IMR-90 (cell line): ENCODE data around the gene RIMBP2. TPM values are rescaled to one million over a fixed set of nuclear protein-coding genes. Genes with fewer than 3 reads are reported as not detected.

Experiments used
- ATAC-seq: fragments of 200-7000 bp; cut with Tn5 transposase; 2 replicates; pipeline ENCODE4 v1.9.1; 2020; ENCODE audit warnings: low read depth, mild to moderate bottlenecking, moderate library complexity
- BruUV-seq: library from RNA; stranded (reverse); fragments of 400-500 nt; replicated peaks from 2 replicates; lab custom pipeline; 2021; lab: Mats Ljungman, UMichigan
- CTCF ChIA-PET: fragments of 300-600 bp; formaldehyde crosslinking; extraction: SDS; loops from one replicate; lab custom pipeline; 2021; ENCODE audit warnings: antibody characterized with exemption; lab: Yijun Ruan, JAX
- POLR2A ChIA-PET: fragments of 300-600 bp; sonication (Branson Sonifier 250); formaldehyde crosslinking; loops from one replicate; lab custom pipeline; 2022; ENCODE audit warnings: antibody characterized with exemption; ENCODE audit not compliant: unreplicated experiment; lab: Charles Lee
- DNase-seq: peaks from one replicate; pipeline ENCODE4 v3.0.0; 2013
- H2AFZ ChIP-seq: replicated peaks from 2 replicates; pipeline ENCODE3; 2013; ENCODE audit warnings: low read length, mild to moderate bottlenecking; ENCODE audit not compliant: poor library complexity
- H2AK5ac ChIP-seq: 2 replicates; pipeline ENCODE4 v1.6.1; 2013; ENCODE audit warnings: low read depth, low read length, inconsistent platforms
- H2AK9ac ChIP-seq: replicated peaks from 2 replicates; pipeline ENCODE3; 2013; ENCODE audit warnings: mild to moderate bottlenecking, low read depth, low read length, moderate library complexity; ENCODE audit not compliant: poor library complexity
- H2BK120ac ChIP-seq: 2 replicates; pipeline ENCODE4 v1.6.1; 2013; ENCODE audit warnings: low read depth, low read length, inconsistent platforms
- H2BK15ac ChIP-seq: 3 replicates; pipeline ENCODE4 v1.6.1; 2013; ENCODE audit warnings: low read depth, low read length, inconsistent platforms
- H2BK20ac ChIP-seq: 2 replicates; pipeline ENCODE4 v1.6.1; 2013; ENCODE audit warnings: low read depth, mild to moderate bottlenecking, inconsistent platforms, low read length, moderate library complexity
- H2BK5ac ChIP-seq: 2 replicates; pipeline ENCODE4 v1.6.1; 2013; ENCODE audit warnings: mild to moderate bottlenecking, low read depth, low read length, inconsistent platforms; ENCODE audit not compliant: poor library complexity, severe bottlenecking
- H3K14ac ChIP-seq: replicated peaks from 2 replicates; pipeline ENCODE4 v1.6.1; 2013; ENCODE audit warnings: low read depth, low read length, inconsistent platforms
- H3K18ac ChIP-seq: 2 replicates; pipeline ENCODE4 v1.6.1; 2013; ENCODE audit warnings: low read depth, low read length, control low read depth
- H3K23ac ChIP-seq: 2 replicates; pipeline ENCODE4 v1.6.1; 2013; ENCODE audit warnings: low read depth, low read length, inconsistent platforms
- H3K27ac ChIP-seq: 2 replicates; pipeline ENCODE4 v1.5.1; 2013; ENCODE audit warnings: mild to moderate bottlenecking, control low read depth, low read length; ENCODE audit not compliant: insufficient read depth
- H3K27me3 ChIP-seq: 2 replicates; pipeline ENCODE4 v1.6.1; 2013; ENCODE audit warnings: low read length; ENCODE audit not compliant: control insufficient read depth, insufficient read depth
- H3K36me3 ChIP-seq: 2 replicates; pipeline ENCODE4 v1.6.1; 2013; ENCODE audit warnings: low read length, mixed read lengths; ENCODE audit not compliant: control insufficient read depth, insufficient read depth
- H3K4ac ChIP-seq: 2 replicates; pipeline ENCODE4 v1.6.1; 2013; ENCODE audit warnings: low read depth, low read length, inconsistent platforms
- H3K4me1 ChIP-seq: 2 replicates; pipeline ENCODE4 v1.6.1; 2013; ENCODE audit warnings: low read length, mixed read lengths; ENCODE audit not compliant: control insufficient read depth, insufficient read depth
- H3K4me2 ChIP-seq: 2 replicates; pipeline ENCODE4 v1.6.1; 2013; ENCODE audit warnings: low read depth, mild to moderate bottlenecking, control low read depth, low read length, moderate library complexity
- H3K4me3 ChIP-seq: 2 replicates; pipeline ENCODE4 v1.5.1; 2013; ENCODE audit warnings: low read depth, mild to moderate bottlenecking, control low read depth, low read length, moderate library complexity; ENCODE audit not compliant: insufficient read depth
- H3K56ac ChIP-seq: 2 replicates; pipeline ENCODE4 v1.6.1; 2013; ENCODE audit warnings: low read length, inconsistent platforms; ENCODE audit not compliant: insufficient read depth; ENCODE audit errors: extremely low read depth
- H3K79me1 ChIP-seq, 2 experiments: 2 replicates each; pipeline ENCODE4 v1.6.1; 2013; ENCODE audit warnings: low read length in 2 of 2, inconsistent platforms in 1 of 2, low read depth in 1 of 2
- H3K9ac ChIP-seq: 2 replicates; pipeline ENCODE4 v1.6.1; 2013; ENCODE audit warnings: low read depth, low read length, control low read depth
- H3K9me1 ChIP-seq: 2 replicates; pipeline ENCODE4 v1.6.1; 2013; ENCODE audit warnings: low read length, inconsistent platforms; ENCODE audit not compliant: insufficient read depth
- H3K9me3 ChIP-seq: 2 replicates; pipeline ENCODE4 v1.6.1; 2013; ENCODE audit warnings: low read length; ENCODE audit not compliant: control insufficient read depth, insufficient read depth
- H4K20me1 ChIP-seq: 2 replicates; pipeline ENCODE4 v1.6.1; 2013; ENCODE audit warnings: low read length, inconsistent platforms; ENCODE audit not compliant: insufficient read depth
- H4K5ac ChIP-seq: 2 replicates; pipeline ENCODE4 v1.6.1; 2013; ENCODE audit warnings: mild to moderate bottlenecking, low read depth, low read length, control low read depth
- H4K8ac ChIP-seq, 2 experiments: 2 replicates each; pipeline ENCODE4 v1.6.1; 2013; ENCODE audit warnings: low read depth in 2 of 2, low read length in 2 of 2, control low read depth in 1 of 2, inconsistent platforms in 1 of 2
- H4K91ac ChIP-seq: 2 replicates; pipeline ENCODE4 v1.6.1; 2013; ENCODE audit warnings: low read depth, low read length, inconsistent platforms; ENCODE audit not compliant: insufficient read depth
- BHLHE40 ChIP-seq: fragments of 150-350 bp; IDR thresholded peaks from 2 replicates; pipeline ENCODE4 v1.6.1; 2016; ENCODE audit warnings: mild to moderate bottlenecking, low read depth, low read length
- CEBPB ChIP-seq: IDR thresholded peaks from 2 replicates; pipeline ENCODE4 v1.6.1; 2012; ENCODE audit warnings: low read depth, low read length, improper control_type of control experiment
- CHD1 ChIP-seq: IDR thresholded peaks from 2 replicates; pipeline ENCODE4 v1.6.1; 2012; ENCODE audit warnings: low read depth, low read length, improper control_type of control experiment
- FOS ChIP-seq: fragments of 150-350 bp; IDR thresholded peaks from 2 replicates; pipeline ENCODE4 v1.6.1; 2016; ENCODE audit warnings: low read depth, low read length
- MAFK ChIP-seq: IDR thresholded peaks from 2 replicates; pipeline ENCODE4 v1.6.1; 2012; ENCODE audit warnings: low read depth, low read length, improper control_type of control experiment
- MAZ ChIP-seq: IDR thresholded peaks from 2 replicates; pipeline ENCODE4 v1.6.1; 2012; ENCODE audit warnings: low read depth, mild to moderate bottlenecking, low read length, improper control_type of control experiment, moderate library complexity, borderline replicate concordance
- MXI1 ChIP-seq: IDR thresholded peaks from 2 replicates; pipeline ENCODE4 v1.6.1; 2012; ENCODE audit warnings: low read depth, mild to moderate bottlenecking, low read length, moderate library complexity, borderline replicate concordance
- NFE2L2 ChIP-seq: fragments of 150-350 bp; IDR thresholded peaks from 2 replicates; pipeline ENCODE4 v1.6.1; 2016; ENCODE audit warnings: low read depth, mild to moderate bottlenecking, low read length
- POLR2A ChIP-seq: IDR thresholded peaks from 2 replicates; pipeline ENCODE4 v1.6.1; 2012; ENCODE audit warnings: mild to moderate bottlenecking, low read depth, low read length
- RAD21 ChIP-seq: IDR thresholded peaks from 2 replicates; pipeline ENCODE4 v1.6.1; 2012; ENCODE audit warnings: low read length, improper control_type of control experiment
- RCOR1 ChIP-seq: IDR thresholded peaks from 2 replicates; pipeline ENCODE4 v1.6.1; 2012; ENCODE audit warnings: mild to moderate bottlenecking, low read length, improper control_type of control experiment; ENCODE audit not compliant: insufficient replicate concordance
- RFX5 ChIP-seq: IDR thresholded peaks from 2 replicates; pipeline ENCODE4 v1.8.0; 2012; ENCODE audit warnings: low read depth, mild to moderate bottlenecking, low read length, moderate library complexity
- SMC3 ChIP-seq: fragments of 150-350 bp; IDR thresholded peaks from 2 replicates; pipeline ENCODE4 v1.6.1; 2016; ENCODE audit warnings: low read depth, mild to moderate bottlenecking, antibody characterized with exemption, low read length, moderate library complexity
- WGBS, 2 experiments: methylation state at CpG; one replicate each; pipeline versions ENCODE4 v1.1.5 to v1.1.7; 2013; ENCODE audit warnings: missing lambda C conversion rate in 2 of 2; ENCODE audit not compliant: insufficient read length in 1 of 2; ENCODE audit errors: extremely low coverage in 2 of 2; 5-methylcytosine and 5-hydroxymethylcytosine counted together
- dilution Hi-C: fragments of 300-500 bp; cut with HindIII; formaldehyde crosslinking; loops from one replicate; pipeline ENCODE4 v1.14.3; 2018; ENCODE audit warnings: low sequenced_read_pairs; ENCODE audit not compliant: unreplicated experiment
- in situ Hi-C: fragments of 300-500 bp; cut with MboI; formaldehyde crosslinking; loops from 3 replicates; pipeline ENCODE4 v1.14.3; 2019; ENCODE audit warnings: low sequenced_read_pairs, inconsistent platforms, mixed read lengths
- intact Hi-C: fragments of 100-400 bp; cut with micrococcal nuclease; formaldehyde crosslinking; loops from 2 replicates; pipeline ENCODE4 v1.10.0; 2022
- polyA plus RNA-seq, 3 experiments: library from polyadenylated mRNA; depleted of rRNA; stranded (reverse); fragments of >200 nt; gene quantifications; 2 replicates each; pipeline ENCODE4 v1.2.3, GENCODE V29; 2012; ENCODE audit warnings: low replicate concordance in 1 of 3
- total RNA-seq: library from RNA; depleted of rRNA; stranded (reverse); fragments of >200 nt; gene quantifications from 2 replicates; pipeline ENCODE4 v1.2.3, GENCODE V29; 2012
- TF ChIP-seq, protein P1 (sequence below): conservative IDR thresholded peaks from 2 replicates; pipeline ENCODE4 v1.5.1; 2012; ENCODE audit warnings: mild to moderate bottlenecking, low read depth, low read length, improper control_type of control experiment
- TF ChIP-seq, protein P2 (sequence below): fragments of 150-350 bp; IDR thresholded peaks from 2 replicates; pipeline ENCODE4 v1.6.1; 2016; ENCODE audit warnings: low read depth, mild to moderate bottlenecking, low read length, moderate library complexity, borderline replicate concordance
- TF ChIP-seq, protein P3 (sequence below): fragments of 150-350 bp; IDR thresholded peaks from 2 replicates; pipeline ENCODE4 v1.6.1; 2017; ENCODE audit warnings: mild to moderate bottlenecking, antibody characterized with exemption, low read length, low read depth

RIMBP2 gene
- total and polyA plus RNA-seq, 2 of the 4 experiments (the other 2 are of a cell fraction) = not detected

DNA sequence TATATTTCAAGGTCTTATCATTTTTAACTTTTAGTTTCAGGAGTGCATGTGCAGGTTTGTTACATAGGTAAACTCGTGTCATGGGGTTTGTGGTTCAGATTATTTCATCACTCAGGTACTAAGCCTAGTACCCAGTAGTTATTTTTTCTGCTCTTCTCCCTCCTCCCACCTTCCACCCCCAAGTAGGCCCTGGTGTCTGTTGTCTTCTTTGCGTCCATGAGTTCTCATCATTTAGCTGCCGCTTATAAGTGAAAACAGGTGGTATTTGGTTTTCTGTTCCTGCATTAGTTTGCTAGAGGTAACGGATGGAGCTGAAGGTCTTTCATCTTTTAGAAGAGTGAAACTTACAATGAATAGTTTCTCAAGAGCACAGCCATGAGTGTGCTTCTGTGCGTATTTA is 354.0 kb downstream of the RIMBP2 start:
- no TSS peak for BruUV-seq
- Histone ChIP-seq H3K4me2 (no peak overlapping the region), H3K56ac (no peak overlapping the region), H3K4me3 (no peak overlapping the region), H3K18ac (no peak overlapping the region), H2BK120ac (no peak overlapping the region), H3K9ac (no peak overlapping the region), H3K4ac (no peak overlapping the region), H2BK15ac (no peak overlapping the region), H3K27me3 (no peaks in the 10 kb centered on the region), H4K5ac (no peak overlapping the region), H3K9me3 (peaks cover 21% of the 10 kb centered on the region), H3K36me3 (no peaks in the 10 kb centered on the region), H2AFZ (no peak overlapping the region), H3K23ac (no peak overlapping the region), H4K20me1 (no peaks in the 10 kb centered on the region), H2AK9ac (no peak overlapping the region), H4K91ac (no peak overlapping the region), H3K79me1 (no peaks in the 10 kb centered on the region), H3K9me1 (no peaks in the 10 kb centered on the region), H2AK5ac (no peak overlapping the region), H2BK20ac (no peak overlapping the region), H4K8ac (no peak overlapping the region), H3K27ac (no peak overlapping the region), H3K4me1 (no peaks in the 10 kb centered on the region), H3K14ac (no peak overlapping the region), H2BK5ac (no peak overlapping the region)
- TF ChIP-seq RCOR1 = no peak
- TF ChIP-seq, protein P1, sequence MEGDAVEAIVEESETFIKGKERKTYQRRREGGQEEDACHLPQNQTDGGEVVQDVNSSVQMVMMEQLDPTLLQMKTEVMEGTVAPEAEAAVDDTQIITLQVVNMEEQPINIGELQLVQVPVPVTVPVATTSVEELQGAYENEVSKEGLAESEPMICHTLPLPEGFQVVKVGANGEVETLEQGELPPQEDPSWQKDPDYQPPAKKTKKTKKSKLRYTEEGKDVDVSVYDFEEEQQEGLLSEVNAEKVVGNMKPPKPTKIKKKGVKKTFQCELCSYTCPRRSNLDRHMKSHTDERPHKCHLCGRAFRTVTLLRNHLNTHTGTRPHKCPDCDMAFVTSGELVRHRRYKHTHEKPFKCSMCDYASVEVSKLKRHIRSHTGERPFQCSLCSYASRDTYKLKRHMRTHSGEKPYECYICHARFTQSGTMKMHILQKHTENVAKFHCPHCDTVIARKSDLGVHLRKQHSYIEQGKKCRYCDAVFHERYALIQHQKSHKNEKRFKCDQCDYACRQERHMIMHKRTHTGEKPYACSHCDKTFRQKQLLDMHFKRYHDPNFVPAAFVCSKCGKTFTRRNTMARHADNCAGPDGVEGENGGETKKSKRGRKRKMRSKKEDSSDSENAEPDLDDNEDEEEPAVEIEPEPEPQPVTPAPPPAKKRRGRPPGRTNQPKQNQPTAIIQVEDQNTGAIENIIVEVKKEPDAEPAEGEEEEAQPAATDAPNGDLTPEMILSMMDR = no peak
- TF ChIP-seq NFE2L2 = no peak
- TF ChIP-seq FOS = no peak
- TF ChIP-seq, protein P2, sequence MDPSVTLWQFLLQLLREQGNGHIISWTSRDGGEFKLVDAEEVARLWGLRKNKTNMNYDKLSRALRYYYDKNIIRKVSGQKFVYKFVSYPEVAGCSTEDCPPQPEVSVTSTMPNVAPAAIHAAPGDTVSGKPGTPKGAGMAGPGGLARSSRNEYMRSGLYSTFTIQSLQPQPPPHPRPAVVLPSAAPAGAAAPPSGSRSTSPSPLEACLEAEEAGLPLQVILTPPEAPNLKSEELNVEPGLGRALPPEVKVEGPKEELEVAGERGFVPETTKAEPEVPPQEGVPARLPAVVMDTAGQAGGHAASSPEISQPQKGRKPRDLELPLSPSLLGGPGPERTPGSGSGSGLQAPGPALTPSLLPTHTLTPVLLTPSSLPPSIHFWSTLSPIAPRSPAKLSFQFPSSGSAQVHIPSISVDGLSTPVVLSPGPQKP = no peak
- TF ChIP-seq, protein P3, sequence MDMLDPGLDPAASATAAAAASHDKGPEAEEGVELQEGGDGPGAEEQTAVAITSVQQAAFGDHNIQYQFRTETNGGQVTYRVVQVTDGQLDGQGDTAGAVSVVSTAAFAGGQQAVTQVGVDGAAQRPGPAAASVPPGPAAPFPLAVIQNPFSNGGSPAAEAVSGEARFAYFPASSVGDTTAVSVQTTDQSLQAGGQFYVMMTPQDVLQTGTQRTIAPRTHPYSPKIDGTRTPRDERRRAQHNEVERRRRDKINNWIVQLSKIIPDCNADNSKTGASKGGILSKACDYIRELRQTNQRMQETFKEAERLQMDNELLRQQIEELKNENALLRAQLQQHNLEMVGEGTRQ = no peak
- TF ChIP-seq RFX5 = no peak
- TF ChIP-seq POLR2A = no peak
- TF ChIP-seq MAFK = no peak
- TF ChIP-seq MXI1 = no peak
- no peak for TF ChIP-seq SMC3
- TF ChIP-seq CHD1 = no peak
- TF ChIP-seq MAZ = no peak
- no peak for TF ChIP-seq RAD21
- TF ChIP-seq CEBPB = no peak
- no peak for TF ChIP-seq BHLHE40
- intact Hi-C loops (no loop called here), in situ Hi-C loops (no loop called here), dilution Hi-C loops (no loop called here)
- WGBS, 2 experiments = no CpG with 5 or more reads among the region's 5 CpGs
- DNase-seq (no peak), ATAC-seq (no peak)
- ChIA-PET CTCF (no interaction called here), POLR2A (no interaction called here)
